Measurements from ENCODE around the gene RAB41. TPM values are rescaled to one million over a fixed set of nuclear protein-coding genes. Genes with fewer than 3 reads are reported as not detected.
"Not testable (repeated sequence)": the region's sequence is repeated elsewhere in the genome, so short reads cannot be mapped to it uniquely, and the experiment has no call there.

The RAB41 gene
- total and polyA plus RNA-seq, 10 donors: not detected

DNA sequence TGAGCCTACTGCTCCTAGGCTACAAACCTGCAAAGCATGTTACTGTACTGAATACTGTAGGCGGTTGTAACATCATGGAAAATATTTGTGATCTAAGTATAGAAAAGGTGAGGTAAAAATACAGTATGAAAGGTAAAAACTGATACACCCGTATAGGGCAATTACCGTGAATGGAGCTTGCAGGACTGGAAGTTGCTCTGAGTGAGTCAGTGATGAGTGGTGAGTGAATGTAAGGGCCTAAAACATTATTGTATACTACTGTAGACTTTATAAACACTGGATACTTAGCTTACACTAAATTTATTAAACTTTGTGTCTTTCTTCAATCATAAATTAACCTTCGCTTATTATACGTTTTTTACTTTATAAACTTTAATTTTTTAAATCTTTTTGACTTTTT lies 11.6 kb downstream of the RAB41 start:
- H3K36me3 ChIP-seq: no peaks in the 10 kb centered on the region
- H3K27me3 ChIP-seq (replicated peaks in 1 of 7): peaks cover 0 to 4% (median 0%) of the 10 kb centered on the region in 7 donors
- intact Hi-C loops (cut with DNase I; ENCODE audit: low total_unique reads): no loop called here
- H3K4me3 ChIP-seq: no peak overlapping the region
- H3K9me3 ChIP-seq: no peaks in the 10 kb centered on the region
- WGBS, 5 donors: 78 to 97% (median 94%) methylated on average over 5 of the region's 5 CpGs
- H3K27ac ChIP-seq: no peak overlapping the region
- DNase-seq: no peak
- TF ChIP-seq POLR2AphosphoS5 (IDR thresholded peaks at IDR 0.05): no peak
- no peak for TF ChIP-seq POLR2A (IDR thresholded peaks at IDR 0.05)
- TF ChIP-seq, protein P1, sequence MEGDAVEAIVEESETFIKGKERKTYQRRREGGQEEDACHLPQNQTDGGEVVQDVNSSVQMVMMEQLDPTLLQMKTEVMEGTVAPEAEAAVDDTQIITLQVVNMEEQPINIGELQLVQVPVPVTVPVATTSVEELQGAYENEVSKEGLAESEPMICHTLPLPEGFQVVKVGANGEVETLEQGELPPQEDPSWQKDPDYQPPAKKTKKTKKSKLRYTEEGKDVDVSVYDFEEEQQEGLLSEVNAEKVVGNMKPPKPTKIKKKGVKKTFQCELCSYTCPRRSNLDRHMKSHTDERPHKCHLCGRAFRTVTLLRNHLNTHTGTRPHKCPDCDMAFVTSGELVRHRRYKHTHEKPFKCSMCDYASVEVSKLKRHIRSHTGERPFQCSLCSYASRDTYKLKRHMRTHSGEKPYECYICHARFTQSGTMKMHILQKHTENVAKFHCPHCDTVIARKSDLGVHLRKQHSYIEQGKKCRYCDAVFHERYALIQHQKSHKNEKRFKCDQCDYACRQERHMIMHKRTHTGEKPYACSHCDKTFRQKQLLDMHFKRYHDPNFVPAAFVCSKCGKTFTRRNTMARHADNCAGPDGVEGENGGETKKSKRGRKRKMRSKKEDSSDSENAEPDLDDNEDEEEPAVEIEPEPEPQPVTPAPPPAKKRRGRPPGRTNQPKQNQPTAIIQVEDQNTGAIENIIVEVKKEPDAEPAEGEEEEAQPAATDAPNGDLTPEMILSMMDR (IDR thresholded peaks at IDR 0.05 in 8 of 11, conservative IDR thresholded peaks at IDR 0.05 in 3 of 11): no peak
- peaks cover 0 to 23% (median 9%) of the 10 kb centered on the region in 6 donors for H3K4me1 ChIP-seq

DNA sequence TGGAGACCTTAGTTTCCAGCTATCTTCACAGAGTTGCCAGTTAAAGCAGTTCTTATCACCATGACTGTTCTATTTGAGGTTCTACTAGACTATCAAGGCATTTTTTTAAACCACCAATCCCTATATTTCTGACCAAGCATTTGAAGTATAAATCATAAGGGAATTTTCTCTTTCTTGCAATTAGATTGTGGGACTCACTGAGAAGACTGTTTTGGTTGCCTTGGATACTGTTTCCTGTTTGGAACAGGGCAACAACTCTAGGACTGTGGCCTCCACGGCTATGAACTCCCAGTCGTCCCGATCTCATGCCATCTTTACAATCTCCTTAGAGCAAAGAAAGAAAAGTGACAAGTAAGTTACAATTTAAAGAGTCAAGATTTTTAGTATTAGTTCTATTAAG lies 19.7 kb downstream of the RAB41 start:
- peaks cover 0 to 5% (median 0%) of the 10 kb centered on the region in 6 donors for H3K36me3 ChIP-seq
- no peak overlapping the region for H3K27ac ChIP-seq
- H3K4me1 ChIP-seq: no peaks in the 10 kb centered on the region
- 52 to 77% (median 53%) methylated on average over 3 of the region's 3 CpGs for WGBS, 5 donors
- H3K27me3 ChIP-seq (replicated peaks in 1 of 7): no peaks in the 10 kb centered on the region
- no peak overlapping the region for H3K4me3 ChIP-seq
- no peaks in the 10 kb centered on the region for H3K9me3 ChIP-seq
- intact Hi-C loops (cut with DNase I; ENCODE audit: low total_unique reads): no loop called here
- TF ChIP-seq POLR2A (IDR thresholded peaks at IDR 0.05): no peak
- TF ChIP-seq, protein P1 (IDR thresholded peaks at IDR 0.05 in 8 of 11, conservative IDR thresholded peaks at IDR 0.05 in 3 of 11): no peak
- no peak for DNase-seq

DNA sequence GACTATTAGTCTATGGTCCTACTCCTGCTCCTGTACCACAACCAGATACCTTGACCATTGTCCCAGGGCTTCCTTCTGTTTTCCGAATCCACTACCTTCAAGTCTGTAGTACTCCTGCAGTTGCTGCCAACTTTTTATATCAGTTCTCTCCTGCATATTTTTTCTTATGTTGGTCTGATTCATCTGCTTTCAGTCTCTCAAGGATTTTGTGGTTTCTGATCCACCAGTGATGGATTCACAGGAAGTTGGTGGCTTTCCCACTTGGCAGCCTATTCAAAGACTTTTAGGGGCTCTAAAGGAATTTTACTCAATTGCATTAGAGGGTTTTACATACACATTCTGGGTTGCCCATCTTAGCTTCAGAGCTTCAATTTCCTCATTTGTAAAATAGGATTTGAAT lies 31.5 kb downstream of the RAB41 start:
- Histone ChIP-seq H3K27me3 (replicated peaks in 1 of 7) (no peaks in the 10 kb centered on the region), H3K4me1 (no peaks in the 10 kb centered on the region), H3K9me3 (no peaks in the 10 kb centered on the region), H3K36me3 (peaks cover 0 to 5% (median 0%) of the 10 kb centered on the region in 6 donors), H3K4me3 (no peak overlapping the region), H3K27ac (no peak overlapping the region)
- TF ChIP-seq, protein P1 (IDR thresholded peaks at IDR 0.05 in 8 of 11, conservative IDR thresholded peaks at IDR 0.05 in 3 of 11): no peak
- TF ChIP-seq POLR2AphosphoS5 (IDR thresholded peaks at IDR 0.05) (no peak), POLR2A (IDR thresholded peaks at IDR 0.05) (no peak)
- no peak for DNase-seq
- 80 to 90% (median 82%) methylated on average over 1 of the region's 1 CpG for WGBS, 5 donors
- intact Hi-C loops (cut with DNase I; ENCODE audit: low total_unique reads): no loop called here

DNA sequence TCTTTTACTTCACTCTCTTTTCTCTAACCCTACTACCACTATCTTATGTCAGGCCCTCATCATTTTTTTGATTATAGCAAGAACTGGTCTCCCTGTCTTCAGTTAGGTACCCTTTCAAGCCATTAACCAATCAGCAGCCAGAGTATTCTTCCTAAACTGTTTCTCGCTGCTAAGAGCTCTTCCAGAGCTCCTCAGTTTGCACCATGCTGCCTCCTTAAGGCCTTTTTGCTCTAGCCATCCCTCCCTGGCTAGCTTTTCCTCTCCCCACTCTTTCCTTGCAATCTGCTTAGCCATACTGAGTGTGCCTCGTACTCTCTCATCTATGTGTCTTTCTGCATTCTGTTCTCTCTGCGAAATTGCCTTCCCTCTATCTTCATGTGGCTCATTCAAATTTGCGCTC lies 40.8 kb downstream of the RAB41 start:
- Histone ChIP-seq H3K27ac (no peak overlapping the region), H3K27me3 (replicated peaks in 1 of 7) (no peaks in the 10 kb centered on the region), H3K4me3 (no peak overlapping the region), H3K9me3 (no peaks in the 10 kb centered on the region), H3K4me1 (no peaks in the 10 kb centered on the region), H3K36me3 (no peaks in the 10 kb centered on the region)
- intact Hi-C loops (cut with DNase I; ENCODE audit: low total_unique reads): no loop called here
- 85 to 98% (median 96%) methylated on average over 4 of the region's 4 CpGs for WGBS, 5 donors
- TF ChIP-seq POLR2AphosphoS5 (IDR thresholded peaks at IDR 0.05): no peak
- TF ChIP-seq, protein P1 (IDR thresholded peaks at IDR 0.05 in 8 of 11, conservative IDR thresholded peaks at IDR 0.05 in 3 of 11): no peak
- no peak for TF ChIP-seq POLR2A (IDR thresholded peaks at IDR 0.05)
- DNase-seq: no peak

DNA sequence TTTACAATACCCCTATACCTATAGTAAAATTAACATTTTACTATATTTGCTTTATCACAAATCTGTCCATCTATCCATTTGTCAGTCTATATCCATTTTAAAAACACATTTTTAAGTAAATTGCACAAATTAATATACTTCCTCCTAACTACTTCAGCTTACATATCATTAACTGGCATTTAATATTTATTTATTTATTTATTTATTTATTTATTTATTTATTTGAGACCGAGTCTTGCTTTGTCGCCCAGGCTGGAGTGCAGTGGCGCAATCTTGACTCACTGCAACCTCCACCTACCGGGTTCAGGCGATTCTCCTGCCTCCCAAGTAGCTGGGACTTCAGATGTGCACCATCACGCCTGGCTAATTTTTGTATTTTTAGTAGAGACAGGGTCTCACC lies 41.7 kb downstream of the RAB41 start:
- H3K36me3 ChIP-seq; intact Hi-C loops (cut with DNase I; ENCODE audit: low total_unique reads); H3K4me1 ChIP-seq; H3K4me3 ChIP-seq; H3K27ac ChIP-seq; H3K9me3 ChIP-seq; H3K27me3 ChIP-seq (replicated peaks in 1 of 7); DNase-seq: not testable (repeated sequence)
- WGBS, 5 donors: 85 to 98% (median 94%) methylated on average over 6 of the region's 6 CpGs
